Activated CD8-positive, alpha-beta T cell treated with anti-CD3 and anti-CD28 coated beads for 36 hours (primary cell): Measurements from ENCODE around the gene GAREM1. TPM values are rescaled to one million over a fixed set of nuclear protein-coding genes. Genes with fewer than 3 reads are reported as not detected.
"Not testable (repeated sequence)": the region's sequence is repeated elsewhere in the genome, so short reads cannot be mapped to it uniquely, and the experiment has no call there.

Experiments
- ATAC-seq: fragments of 200-7000 bp; cut with Tn5 transposase; one replicate; pipeline ENCODE4 v1.10.0; 2021; ENCODE audit warnings: mild to moderate bottlenecking, moderate library complexity
- CTCF ChIA-PET: fragments of 350-600 bp; sonication (Branson Sonifier 250); formaldehyde crosslinking; loops from one replicate; lab custom pipeline; 2021; ENCODE audit warnings: antibody characterized with exemption; lab: Charles Lee
- POLR2A ChIA-PET: fragments of 350-600 bp; sonication (Branson Sonifier 250); formaldehyde crosslinking; loops from one replicate; lab custom pipeline; 2021; ENCODE audit warnings: antibody characterized with exemption; lab: Charles Lee
- DNase-seq: peaks from one replicate; pipeline ENCODE4 v3.0.0-alpha.2; 2020
- H3K27ac Mint-ChIP-seq: one replicate; pipeline ENCODE4 v1.8.0; 2021; ENCODE audit warnings: mild to moderate bottlenecking, mixed read lengths
- H3K27me3 Mint-ChIP-seq: one replicate; pipeline ENCODE4 v1.8.0; 2021; ENCODE audit warnings: mixed read lengths
- H3K36me3 Mint-ChIP-seq: one replicate; pipeline ENCODE4 v1.8.0; 2021; ENCODE audit warnings: low read depth, mixed read lengths
- H3K4me1 Mint-ChIP-seq: one replicate; pipeline ENCODE4 v1.8.0; 2021; ENCODE audit warnings: low read depth, mixed read lengths
- H3K4me3 Mint-ChIP-seq: one replicate; pipeline ENCODE4 v1.8.0; 2021; ENCODE audit warnings: mild to moderate bottlenecking, moderate library complexity, mixed read lengths
- H3K9me3 Mint-ChIP-seq: one replicate; pipeline ENCODE4 v1.8.0; 2021; ENCODE audit warnings: mixed read lengths
- intact Hi-C: fragments of 100-400 bp; cut with micrococcal nuclease; formaldehyde crosslinking; loops from one replicate; pipeline ENCODE4 v1.10.0; 2022
- total RNA-seq, 2 experiments: library from RNA; stranded (reverse); gene quantifications; one replicate each; pipeline ENCODE4 v1.2.3, GENCODE V29; 2021
- TF ChIP-seq, protein P1 (sequence below): fragments of 200-600 bp; IDR thresholded peaks from one replicate; pipeline ENCODE4 v1.8.0; 2022; ENCODE audit warnings: antibody characterized with exemption, mild to moderate bottlenecking

The GAREM1 gene
- total RNA-seq, 2 experiments from 2014 or later: not detected

DNA sequence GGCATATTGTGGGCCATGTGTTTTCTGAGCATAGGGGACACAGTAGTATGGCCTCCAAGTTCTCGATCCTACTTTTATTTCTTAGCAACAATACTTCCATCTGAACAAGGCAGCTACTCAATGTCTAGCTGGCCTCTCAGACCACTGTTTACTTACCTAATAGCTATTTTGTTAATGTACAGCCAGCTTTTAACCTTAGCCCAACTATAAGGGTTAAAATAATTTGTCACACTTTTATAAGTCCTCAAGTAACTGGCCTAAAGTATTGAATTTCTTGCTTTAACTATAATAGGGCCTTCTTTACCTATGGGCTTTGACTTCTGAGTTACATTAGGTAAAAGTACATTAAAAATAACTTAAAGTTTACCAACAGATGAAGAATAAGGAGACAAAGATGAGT, 117.4 kb downstream of the GAREM1 start:
- ChIA-PET POLR2A (no interaction called here), CTCF (no interaction called here)
- DNase-seq (no peak), ATAC-seq (no peak)
- TF ChIP-seq, protein P1, sequence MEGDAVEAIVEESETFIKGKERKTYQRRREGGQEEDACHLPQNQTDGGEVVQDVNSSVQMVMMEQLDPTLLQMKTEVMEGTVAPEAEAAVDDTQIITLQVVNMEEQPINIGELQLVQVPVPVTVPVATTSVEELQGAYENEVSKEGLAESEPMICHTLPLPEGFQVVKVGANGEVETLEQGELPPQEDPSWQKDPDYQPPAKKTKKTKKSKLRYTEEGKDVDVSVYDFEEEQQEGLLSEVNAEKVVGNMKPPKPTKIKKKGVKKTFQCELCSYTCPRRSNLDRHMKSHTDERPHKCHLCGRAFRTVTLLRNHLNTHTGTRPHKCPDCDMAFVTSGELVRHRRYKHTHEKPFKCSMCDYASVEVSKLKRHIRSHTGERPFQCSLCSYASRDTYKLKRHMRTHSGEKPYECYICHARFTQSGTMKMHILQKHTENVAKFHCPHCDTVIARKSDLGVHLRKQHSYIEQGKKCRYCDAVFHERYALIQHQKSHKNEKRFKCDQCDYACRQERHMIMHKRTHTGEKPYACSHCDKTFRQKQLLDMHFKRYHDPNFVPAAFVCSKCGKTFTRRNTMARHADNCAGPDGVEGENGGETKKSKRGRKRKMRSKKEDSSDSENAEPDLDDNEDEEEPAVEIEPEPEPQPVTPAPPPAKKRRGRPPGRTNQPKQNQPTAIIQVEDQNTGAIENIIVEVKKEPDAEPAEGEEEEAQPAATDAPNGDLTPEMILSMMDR: no peak
- H3K36me3 Mint-ChIP-seq: no peaks in the 10 kb centered on the region
- H3K27ac Mint-ChIP-seq: no peak overlapping the region
- H3K27me3 Mint-ChIP-seq: peaks cover 7% of the 10 kb centered on the region
- no peaks in the 10 kb centered on the region for H3K4me1 Mint-ChIP-seq
- no peaks in the 10 kb centered on the region for H3K9me3 Mint-ChIP-seq
- intact Hi-C loops: no loop called here
- no peak overlapping the region for H3K4me3 Mint-ChIP-seq

DNA sequence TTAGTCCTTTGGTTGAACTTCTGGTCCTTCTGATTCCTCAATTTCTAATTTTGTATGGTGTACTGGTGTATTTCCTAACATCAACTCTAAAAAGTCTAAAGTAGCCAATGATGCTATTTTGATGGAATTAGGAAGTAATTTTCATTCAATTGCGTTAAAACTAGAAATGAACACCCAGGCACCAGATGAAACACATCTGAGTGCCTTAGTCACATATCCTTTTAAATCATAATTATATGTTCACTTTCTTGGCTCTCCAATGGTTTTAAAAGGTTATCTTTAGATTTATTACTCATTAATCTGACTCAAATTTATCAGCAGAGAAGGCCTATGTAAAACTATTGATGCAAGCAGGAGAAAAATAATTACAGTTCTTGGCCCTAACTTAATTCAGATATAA, 119.7 kb downstream of the GAREM1 start:
- Mint-ChIP-seq H3K27ac (no peak overlapping the region), H3K4me3 (no peak overlapping the region), H3K4me1 (no peaks in the 10 kb centered on the region), H3K36me3 (no peaks in the 10 kb centered on the region), H3K9me3 (no peaks in the 10 kb centered on the region), H3K27me3 (peaks cover 4% of the 10 kb centered on the region)
- ChIA-PET POLR2A (no interaction called here), CTCF (no interaction called here)
- TF ChIP-seq, protein P1: no peak
- ATAC-seq (no peak), DNase-seq (no peak)
- intact Hi-C loops: no loop called here

DNA sequence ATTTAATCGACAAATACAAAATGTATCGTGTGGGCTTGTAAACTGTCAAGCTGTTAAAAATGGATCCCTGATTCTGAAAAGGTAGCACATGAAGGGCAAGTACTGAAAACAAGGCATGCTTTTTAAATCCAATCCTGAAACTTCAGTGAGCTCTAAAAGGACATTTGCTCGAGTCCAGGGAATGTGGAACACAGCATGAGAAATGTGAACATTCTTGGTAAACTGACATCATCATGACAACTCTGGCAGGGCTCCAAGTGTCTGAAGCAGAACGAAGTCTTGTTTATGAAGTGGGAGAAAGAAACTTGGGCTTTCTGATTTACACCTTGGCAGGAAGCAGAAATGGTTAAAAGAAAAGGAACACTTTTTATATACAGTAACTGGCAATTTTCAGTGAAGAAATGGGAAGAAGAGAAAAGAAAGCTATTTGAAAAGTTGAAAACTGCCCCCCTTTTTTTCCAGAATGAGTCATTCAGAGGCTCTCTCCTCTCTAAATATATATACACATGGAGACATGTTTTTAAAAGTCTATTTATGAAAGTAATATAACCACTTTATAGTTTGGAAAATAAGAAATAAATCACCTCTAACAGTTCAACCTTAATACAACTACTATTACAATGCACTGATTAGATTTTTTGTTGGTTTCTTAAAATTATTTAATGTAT, 120.8 kb downstream of the GAREM1 start:
- TF ChIP-seq, protein P1: no peak
- H3K4me1 Mint-ChIP-seq: no peaks in the 10 kb centered on the region
- intact Hi-C loops: no loop called here
- no peak overlapping the region for H3K4me3 Mint-ChIP-seq
- CTCF ChIA-PET: no interaction called here
- H3K36me3 Mint-ChIP-seq: no peaks in the 10 kb centered on the region
- H3K9me3 Mint-ChIP-seq: no peaks in the 10 kb centered on the region
- no peak overlapping the region for H3K27ac Mint-ChIP-seq
- POLR2A ChIA-PET: no interaction called here
- ATAC-seq: no peak
- H3K27me3 Mint-ChIP-seq: peaks cover 4% of the 10 kb centered on the region
- DNase-seq: no peak

DNA sequence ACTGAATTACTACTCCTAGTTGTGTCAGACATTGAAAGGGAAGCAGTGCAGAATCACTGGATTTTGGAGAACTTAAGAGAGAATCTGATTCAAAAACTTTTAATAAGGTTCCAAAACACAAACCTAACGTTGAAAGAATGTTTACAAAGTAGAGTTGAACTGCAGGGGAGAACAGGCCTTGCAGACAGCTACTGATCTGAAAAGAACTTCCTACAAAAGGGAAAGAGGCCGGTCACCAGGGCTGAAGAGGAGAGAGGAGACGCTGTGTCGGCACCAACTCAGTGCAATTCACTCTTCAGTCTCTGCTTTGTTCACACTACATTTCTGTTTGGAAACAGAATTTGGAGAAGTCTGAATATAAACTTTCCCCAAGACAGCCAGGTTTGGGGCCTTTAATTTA, 124.0 kb downstream of the GAREM1 start:
- H3K36me3 Mint-ChIP-seq: no peaks in the 10 kb centered on the region
- H3K4me1 Mint-ChIP-seq: no peaks in the 10 kb centered on the region
- peaks cover 3% of the 10 kb centered on the region for H3K27me3 Mint-ChIP-seq
- POLR2A ChIA-PET: no interaction called here
- DNase-seq: no peak
- CTCF ChIA-PET: no interaction called here
- H3K27ac Mint-ChIP-seq: no peak overlapping the region
- ATAC-seq: no peak
- intact Hi-C loops: no loop called here
- no peak overlapping the region for H3K4me3 Mint-ChIP-seq
- TF ChIP-seq, protein P1: no peak
- no peaks in the 10 kb centered on the region for H3K9me3 Mint-ChIP-seq

DNA sequence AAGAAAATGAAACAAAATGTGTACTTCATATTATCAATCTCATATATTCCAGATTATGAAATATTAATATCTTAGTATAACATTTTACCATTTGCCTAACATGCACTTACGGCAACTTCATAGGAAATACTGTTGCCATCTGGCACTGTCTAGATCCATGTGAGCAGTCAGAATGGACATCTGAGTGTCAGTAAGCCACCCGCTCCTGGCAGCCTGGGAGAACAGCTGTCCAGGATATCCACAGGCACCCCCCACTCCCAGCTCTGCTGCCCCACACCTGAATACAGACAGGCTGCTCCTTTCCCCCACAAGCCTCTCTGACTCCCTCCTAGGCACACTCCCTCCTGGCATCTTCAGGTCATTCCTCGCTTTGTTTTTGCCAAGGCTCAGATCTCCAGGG, 127.0 kb downstream of the GAREM1 start:
- Mint-ChIP-seq H3K4me1 (no peaks in the 10 kb centered on the region), H3K9me3 (no peaks in the 10 kb centered on the region), H3K4me3 (no peak overlapping the region), H3K27me3 (peaks cover 5% of the 10 kb centered on the region), H3K27ac (no peak overlapping the region), H3K36me3 (no peaks in the 10 kb centered on the region)
- ATAC-seq (no peak), DNase-seq (no peak)
- intact Hi-C loops: no loop called here
- ChIA-PET POLR2A (no interaction called here), CTCF (no interaction called here)
- TF ChIP-seq, protein P1: no peak

DNA sequence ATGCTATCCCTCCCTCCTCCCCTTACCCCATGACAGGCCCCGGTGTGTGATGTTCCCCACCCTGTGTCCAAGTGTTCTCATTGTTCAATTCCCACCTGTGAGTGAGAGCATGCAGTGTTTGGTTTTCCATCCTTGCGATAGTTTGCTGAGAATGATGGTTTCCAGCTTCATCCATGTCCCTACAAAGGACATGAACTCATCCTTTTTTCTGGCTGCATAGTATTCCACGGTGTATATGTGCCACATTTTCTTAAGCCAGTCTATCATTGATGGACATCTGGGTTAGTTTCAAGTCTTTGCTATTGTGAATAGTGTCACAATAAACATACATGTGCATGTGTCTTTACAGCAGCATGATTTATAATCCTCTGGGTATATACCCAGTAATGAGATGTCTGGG, 129.6 kb downstream of the GAREM1 start:
- H3K27me3 Mint-ChIP-seq, ATAC-seq, intact Hi-C loops, POLR2A ChIA-PET, H3K9me3 Mint-ChIP-seq, H3K4me1 Mint-ChIP-seq, H3K4me3 Mint-ChIP-seq, H3K36me3 Mint-ChIP-seq, DNase-seq, H3K27ac Mint-ChIP-seq, CTCF ChIA-PET: not testable (repeated sequence)
